ENCODE data around the gene CLIC1.

Gene CLIC1

DNA sequence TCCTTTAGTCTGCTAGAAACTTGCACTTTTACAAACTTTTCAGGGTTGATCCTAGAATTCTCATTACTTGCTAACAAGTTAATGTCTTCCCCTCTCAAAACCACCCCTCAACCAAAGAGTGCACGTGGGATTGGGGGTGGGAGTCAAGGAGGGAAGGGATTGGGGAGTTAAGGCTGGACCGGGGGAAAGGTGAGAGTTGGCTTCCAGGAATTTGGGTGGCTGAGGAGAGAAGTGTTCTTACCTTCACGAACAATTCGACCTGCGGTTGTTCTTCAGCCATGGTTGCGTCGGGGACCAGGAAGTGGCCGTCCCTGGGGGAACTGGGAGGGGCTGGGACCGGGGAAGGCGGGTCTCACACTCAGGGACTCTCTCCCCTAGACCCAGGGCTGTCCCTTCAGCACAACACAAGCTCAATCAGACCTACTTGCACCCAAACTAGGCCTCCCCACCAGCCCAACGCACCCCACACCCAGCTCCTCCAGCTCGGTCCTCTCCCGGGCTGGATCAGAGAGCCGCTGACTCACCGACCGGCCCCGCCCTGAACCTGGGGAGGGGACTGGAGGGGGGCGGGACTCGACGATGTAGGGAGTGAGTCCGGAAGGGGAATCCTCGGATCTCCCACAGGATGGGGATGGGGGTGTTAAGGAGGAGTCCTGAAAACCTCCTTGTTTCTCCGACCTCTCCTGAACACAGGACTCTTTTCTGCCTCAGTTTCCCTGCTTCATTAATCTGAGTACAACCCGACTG is at the start of gene CLIC1:
Gene CLIC1, minus strand, starts transcription at position 510 of the 747 bp plus-strand sequence. Its CDS starts 230 bp downstream, at position 280.
- peak in 4 of 58 donors; percentile 6 to 69 (median 18) for DNase-seq

DNA sequence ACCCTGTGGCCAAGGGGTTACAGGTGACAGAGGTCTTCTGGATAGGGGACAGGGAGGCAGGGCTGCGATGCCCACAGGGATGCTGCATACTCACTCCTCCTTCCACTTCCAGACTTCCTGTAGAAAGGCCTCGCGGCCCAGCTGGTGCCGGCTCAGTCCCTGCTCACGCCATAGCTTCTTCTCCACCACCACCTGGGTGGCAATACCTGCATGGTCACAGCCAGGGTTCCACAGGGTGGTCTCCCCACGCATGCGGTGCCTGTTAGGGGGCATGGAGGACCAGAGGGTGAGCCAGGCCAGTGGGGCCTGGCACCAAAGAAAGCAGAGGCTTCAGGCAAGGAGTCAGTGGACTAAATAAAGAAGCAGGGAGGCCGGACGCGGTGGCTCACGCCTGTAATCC is 49.1 kb upstream of the CLIC1 start:
- DNase-seq = no peak

DNA sequence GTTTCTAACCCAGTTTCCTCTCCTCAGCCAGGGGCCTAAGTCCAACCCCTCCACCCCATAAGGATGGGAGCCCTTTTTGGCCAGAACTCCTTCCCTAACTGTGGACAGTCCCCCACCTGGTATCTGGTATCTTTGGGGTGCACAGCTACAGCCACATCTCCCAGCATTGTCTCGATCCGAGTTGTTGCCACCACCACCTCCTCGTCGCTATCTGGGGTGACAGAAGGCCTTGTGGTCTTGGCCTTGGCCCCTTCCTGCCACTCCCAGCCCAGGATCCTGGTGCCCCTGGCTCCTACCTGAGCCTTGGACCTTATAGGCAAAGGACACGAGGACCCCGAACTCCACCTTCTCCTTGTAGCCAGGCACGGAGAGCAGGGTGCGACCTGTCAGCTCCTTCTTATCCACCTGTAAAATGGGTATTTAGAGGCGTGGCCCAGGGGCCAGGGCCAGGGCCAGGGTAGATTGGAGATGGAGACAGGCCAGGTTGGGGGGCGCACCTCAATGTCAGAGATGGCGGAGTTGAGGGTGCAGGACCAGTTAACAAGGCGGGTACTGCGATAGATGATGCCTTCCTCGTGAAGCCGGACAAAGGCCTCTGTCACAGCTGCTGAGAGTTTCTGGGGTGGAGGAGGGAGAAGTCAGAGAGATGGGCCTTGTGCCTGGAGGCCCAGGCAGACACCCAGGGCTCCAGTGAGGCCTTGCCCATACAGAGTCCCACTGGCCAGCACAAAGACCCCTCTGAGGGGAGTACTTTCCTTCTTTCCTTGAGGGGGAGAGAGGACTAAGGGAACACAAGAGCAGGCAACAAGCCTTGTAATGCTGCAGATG is 48.0 kb upstream of the CLIC1 start:
- DNase-seq = peak in 1 of 58 donors; percentile 15

- DNase-seq = no peak
Measured at GRCh38 chr6:31782126-31782855, 46.0 kb upstream of the CLIC1 start.

- DNase-seq = no peak
Measured at GRCh38 chr6:31781244-31782125, 45.2 kb upstream of the CLIC1 start.

DNA sequence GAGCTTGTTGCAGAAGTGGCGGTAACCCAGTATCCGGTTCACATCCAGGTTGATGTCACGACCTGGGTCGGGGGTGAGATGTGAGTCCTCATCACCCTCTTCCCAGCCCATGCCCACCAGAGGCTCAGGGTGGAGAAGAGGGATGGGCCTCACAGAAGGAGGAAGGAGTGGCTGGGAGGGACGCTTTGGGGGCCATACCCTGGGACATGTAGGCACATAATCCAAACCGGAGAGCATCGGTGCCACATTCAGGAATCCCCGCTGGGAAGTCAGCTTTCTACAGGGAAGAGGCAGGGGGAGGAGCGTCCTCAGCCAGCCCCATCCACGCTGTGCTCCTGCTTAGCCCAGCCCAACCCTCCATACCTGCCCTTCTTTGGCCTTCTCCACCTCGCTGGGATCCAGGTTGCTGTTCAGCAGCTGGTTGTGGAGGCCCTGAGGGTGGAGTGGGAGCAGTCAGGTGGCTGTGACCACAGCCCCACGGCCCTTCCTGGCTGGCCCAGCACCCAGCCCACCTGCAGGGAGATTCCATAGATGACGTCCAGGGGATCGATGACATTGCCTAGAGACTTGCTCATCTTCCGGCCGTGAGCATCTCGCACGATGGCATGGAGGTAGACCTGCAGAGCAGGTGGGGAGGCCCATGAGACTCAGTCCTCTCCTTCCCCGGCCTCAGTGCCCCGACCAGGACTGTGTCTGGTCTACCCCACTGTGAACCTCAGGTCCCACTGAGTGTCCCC is 44.3 kb upstream of the CLIC1 start:
- DNase-seq = no peak

DNA sequence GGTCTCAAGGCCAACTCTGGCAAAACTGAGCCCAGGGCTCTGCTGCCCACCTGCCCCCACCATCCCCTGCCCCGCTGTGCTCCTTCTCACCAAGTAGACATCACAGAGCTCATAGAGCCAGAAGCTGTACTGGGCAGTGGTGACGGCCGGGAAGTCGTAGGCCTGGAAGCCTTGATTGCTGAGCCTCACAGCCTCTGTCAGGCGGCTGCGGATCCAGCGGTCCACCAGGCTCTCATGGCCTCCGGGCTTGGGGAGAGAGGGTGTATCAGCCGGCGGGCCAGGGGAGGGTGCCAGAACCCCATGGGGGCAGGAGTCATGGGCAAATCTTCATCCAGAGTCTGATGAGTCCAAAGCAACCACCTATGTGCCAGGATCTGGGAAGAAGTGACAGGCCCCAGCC is 43.6 kb upstream of the CLIC1 start:
- DNase-seq = no peak

- no peak for DNase-seq
Measured at GRCh38 chr6:31778999-31779885, 42.9 kb upstream of the CLIC1 start.

DNA sequence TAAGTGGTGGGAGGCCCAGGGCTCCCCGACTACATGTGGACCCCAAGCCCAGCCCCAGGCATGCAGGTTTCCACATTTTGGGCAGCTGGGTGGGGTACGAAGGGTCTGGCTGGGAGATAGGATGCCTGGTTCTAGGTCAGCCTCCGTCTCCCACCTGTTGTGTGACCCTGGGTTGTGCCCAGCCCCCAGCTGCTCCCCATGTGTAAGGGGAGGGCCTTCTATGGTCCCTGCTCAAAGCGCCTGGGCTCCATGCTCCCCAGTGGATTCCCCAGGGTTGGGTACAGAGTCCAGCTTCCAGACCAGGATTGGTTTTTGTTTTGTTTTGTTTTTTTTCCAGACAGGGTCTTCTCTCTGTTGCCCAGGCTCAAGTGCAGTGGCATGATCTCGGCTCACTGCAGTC is 41.9 kb upstream of the CLIC1 start:
- DNase-seq = no peak

DNA sequence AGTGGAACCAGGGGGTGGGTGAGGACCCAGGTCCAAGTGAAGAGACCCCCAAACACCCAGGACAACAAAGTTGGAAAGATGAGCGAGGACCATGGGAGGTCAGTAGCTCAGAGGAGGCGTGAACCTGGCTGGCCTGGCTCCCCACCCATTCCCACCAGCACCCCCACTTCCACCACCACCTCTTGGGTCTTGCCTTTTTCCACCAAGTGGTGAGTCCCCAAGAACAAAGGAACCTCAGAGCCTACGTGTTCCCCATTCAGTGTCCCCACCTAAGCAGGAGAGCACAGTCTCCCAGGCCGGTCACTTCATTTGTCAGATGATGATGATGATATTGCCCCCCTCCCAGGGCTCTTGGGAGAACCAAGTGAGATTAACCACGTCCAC is 41.3 kb upstream of the CLIC1 start:
- DNase-seq = no peak

DNA sequence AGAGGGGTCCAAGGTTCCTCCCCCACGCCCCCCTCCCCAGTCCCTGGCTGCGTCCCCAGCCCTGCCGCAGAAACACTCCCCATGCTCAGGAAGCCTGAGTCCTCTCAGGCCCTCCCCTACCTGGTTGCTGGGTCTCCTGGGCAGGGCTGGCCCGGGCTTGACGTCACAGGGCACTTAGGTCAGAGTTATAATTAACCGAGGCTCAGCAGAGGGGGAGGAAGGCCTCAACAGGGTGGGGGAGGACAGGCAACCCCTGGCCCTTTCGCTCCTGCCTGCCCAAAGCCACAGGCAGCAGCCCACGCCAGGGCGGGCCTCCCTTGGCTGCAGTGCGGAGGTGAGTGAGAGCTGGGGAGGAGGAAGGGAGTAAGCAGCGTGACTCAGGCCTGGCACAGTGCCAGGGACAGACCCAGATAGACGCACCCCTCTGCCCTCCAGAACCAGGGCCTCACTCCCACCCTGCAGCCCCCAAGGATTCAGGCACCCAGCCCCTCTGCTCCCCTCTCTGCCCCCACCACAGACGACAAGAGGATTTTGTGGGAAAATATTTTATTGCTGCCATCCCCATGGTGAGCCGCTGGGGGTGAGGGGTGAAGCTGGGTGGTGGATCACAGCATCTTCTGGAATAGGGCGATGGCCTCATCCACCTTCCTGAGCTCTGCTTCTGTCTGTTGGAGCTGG is 40.8 kb upstream of the CLIC1 start, which contains the start of gene VWA7:
Gene VWA7, minus strand, starts transcription at position 340 of the 678 bp plus-strand sequence. CDS start 549 bp downstream, outside the sequence.
- peak in 11 of 58 donors; percentile 17 to 82 (median 43) for DNase-seq

GRCh38 chr6:31776485-31776988 is 40.2 kb upstream of the CLIC1 start:
- DNase-seq = peak in 15 of 58 donors; percentile 6 to 82 (median 30)

DNA sequence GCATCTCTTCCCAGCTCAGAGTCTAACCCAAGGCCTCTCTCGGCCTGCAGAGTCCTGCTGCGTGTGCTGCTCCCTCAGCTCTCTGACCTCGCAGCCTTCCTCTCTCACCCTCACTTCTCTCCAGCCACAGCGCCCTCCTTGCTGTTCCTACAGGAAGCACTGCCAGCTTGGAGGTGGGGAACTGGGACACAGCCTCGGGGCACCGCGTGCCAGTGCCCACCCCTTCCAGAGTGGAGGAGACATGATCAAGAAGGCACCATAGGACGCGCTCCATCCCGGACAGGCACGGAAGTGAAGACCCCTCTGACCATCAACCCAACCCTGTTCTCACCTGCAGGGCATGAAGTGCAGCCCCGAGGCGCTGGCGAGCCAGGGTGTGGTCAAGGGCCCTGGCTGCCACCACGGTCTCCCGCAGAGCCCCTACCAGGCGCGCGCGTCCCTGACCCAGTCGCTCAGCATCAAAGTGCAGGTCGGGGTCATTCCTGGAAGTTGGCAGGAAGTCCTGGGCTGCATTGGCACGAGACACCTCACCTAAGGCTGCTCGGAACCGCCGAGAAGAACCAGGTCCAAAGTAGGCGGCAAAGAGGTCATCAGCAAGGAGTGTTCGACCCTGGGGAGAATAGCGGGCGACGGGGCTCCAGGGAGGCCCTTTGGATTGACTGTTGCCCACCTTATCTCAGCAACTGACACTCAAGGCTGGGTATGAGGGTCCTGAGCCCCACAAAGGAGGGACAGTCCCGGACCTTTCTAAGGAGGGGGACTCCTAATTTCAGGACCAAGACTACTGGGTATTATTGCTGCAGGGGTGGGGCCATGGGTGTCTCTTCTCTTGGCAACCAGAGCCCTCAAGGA is 39.5 kb upstream of the CLIC1 start:
- DNase-seq = no peak

GRCh38 chr6:31775184-31775583 is 38.9 kb upstream of the CLIC1 start:
- no peak for DNase-seq

DNA sequence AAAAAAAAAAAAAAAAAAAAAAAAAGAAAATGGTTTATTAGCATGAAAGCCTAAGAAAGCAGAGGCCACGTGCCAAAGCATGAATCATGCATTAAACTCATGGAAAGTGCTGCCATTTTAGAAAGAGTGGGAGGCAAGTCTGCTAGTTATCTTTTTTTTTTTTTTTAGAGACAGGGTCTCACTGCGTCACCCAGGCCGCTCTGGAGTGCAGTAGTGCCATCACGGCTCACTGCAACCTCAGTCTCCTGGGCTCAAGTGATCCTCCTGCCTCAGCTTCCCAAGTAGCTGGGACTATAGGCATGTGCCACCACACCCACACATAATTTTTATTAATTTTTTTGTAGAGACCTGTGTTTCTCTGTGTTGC is 35.6 kb upstream of the CLIC1 start:
- DNase-seq = no peak

- no peak for DNase-seq
Measured at GRCh38 chr6:31770860-31771259, 34.5 kb upstream of the CLIC1 start.
